DOHH2 (cell line): Measurements from ENCODE around the gene PATJ.

Source experiments
- H3F3A ChIP-seq: fragments of 200-600 bp; sonication (generic), shearing (Covaris generic); 2 replicates; pipeline ENCODE4 v1.6.0; 2016; ENCODE audit warnings: antibody characterized with exemption, mild to moderate bottlenecking; ENCODE audit not compliant: control insufficient read depth, insufficient read depth
- H3K27ac ChIP-seq: fragments of 200-600 bp; sonication (generic); 2 replicates; pipeline ENCODE4 v1.5.1; 2014; ENCODE audit warnings: low read depth, mild to moderate bottlenecking, low read length, moderate library complexity
- H3K27me3 ChIP-seq: fragments of 200-600 bp; sonication (generic); 2 replicates; pipeline ENCODE4 v1.6.1; 2014; ENCODE audit warnings: mild to moderate bottlenecking, low read length, mixed read lengths; ENCODE audit not compliant: control insufficient read depth
- H3K36me3 ChIP-seq: fragments of 200-600 bp; sonication (generic); 2 replicates; pipeline ENCODE4 v1.6.1; 2014; ENCODE audit warnings: mild to moderate bottlenecking, low read length, moderate library complexity, mixed read lengths; ENCODE audit not compliant: control insufficient read depth
- H3K4me1 ChIP-seq: fragments of 200-600 bp; sonication (generic); 2 replicates; pipeline ENCODE4 v1.6.1; 2014; ENCODE audit warnings: mild to moderate bottlenecking, low read length, mixed read lengths; ENCODE audit not compliant: control insufficient read depth
- H3K4me2 ChIP-seq: fragments of 200-600 bp; sonication (generic); 2 replicates; pipeline ENCODE4 v1.6.0; 2014; ENCODE audit warnings: mild to moderate bottlenecking, low read length, moderate library complexity
- H3K4me3 ChIP-seq: fragments of 200-600 bp; sonication (generic); 2 replicates; pipeline ENCODE4 v1.5.1; 2014; ENCODE audit warnings: mild to moderate bottlenecking, low read length, mixed read lengths
- H3K79me2 ChIP-seq: fragments of 200-600 bp; sonication (generic); 2 replicates; pipeline ENCODE4 v1.6.1; 2014; ENCODE audit warnings: mild to moderate bottlenecking, low read length, mixed read lengths; ENCODE audit not compliant: control insufficient read depth
- H3K9me2 ChIP-seq: fragments of 200-600 bp; sonication (generic); replicated peaks from 2 replicates; pipeline ENCODE4 v1.6.1; 2014; ENCODE audit warnings: mild to moderate bottlenecking, low read length, mixed read lengths; ENCODE audit not compliant: control insufficient read depth
- H3K9me3 ChIP-seq: fragments of 200-600 bp; sonication (generic); 2 replicates; pipeline ENCODE4 v1.6.1; 2014; ENCODE audit warnings: antibody characterized with exemption, low read length, mixed read lengths; ENCODE audit not compliant: control insufficient read depth, insufficient read depth
- H4K20me1 ChIP-seq: fragments of 200-600 bp; sonication (generic); 2 replicates; pipeline ENCODE4 v1.6.0; 2014; ENCODE audit warnings: low read depth, mild to moderate bottlenecking, antibody characterized with exemption, low read length, moderate library complexity; ENCODE audit not compliant: control insufficient read depth, insufficient read depth
- CTCF ChIP-seq: fragments of 200-600 bp; sonication (generic); IDR thresholded peaks from one replicate; pipeline ENCODE4 v1.5.1; 2014; ENCODE audit warnings: antibody characterized with exemption, mild to moderate bottlenecking, low read depth, low read length; ENCODE audit not compliant: poor library complexity, severe bottlenecking
- EZH2phosphoT487 ChIP-seq: fragments of 200-600 bp; sonication (generic); IDR thresholded peaks from 2 replicates; pipeline ENCODE4 v1.6.1; 2017; ENCODE audit warnings: borderline replicate concordance, mild to moderate bottlenecking, antibody characterized with exemption, low read length, moderate library complexity, mixed read lengths

The PATJ gene

DNA sequence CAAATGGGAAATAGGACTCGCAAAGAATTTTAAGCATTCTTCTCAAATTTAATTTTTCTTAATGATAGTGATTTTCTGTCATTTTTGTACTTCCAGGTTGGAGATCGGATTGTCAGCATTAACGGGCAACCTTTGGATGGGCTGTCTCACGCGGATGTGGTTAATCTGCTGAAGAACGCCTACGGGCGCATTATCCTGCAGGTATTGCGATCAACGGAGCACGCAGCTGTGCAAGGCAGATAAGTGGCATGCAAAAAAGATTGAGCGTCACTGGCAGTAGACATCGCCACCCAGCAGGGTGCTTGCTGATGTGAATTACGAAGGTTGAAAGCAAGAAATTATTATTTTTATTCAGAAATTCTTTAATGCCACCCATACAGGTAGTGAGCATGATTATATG is 386.5 kb downstream of the PATJ start:
- no peaks in the 10 kb centered on the region for H3K9me3 ChIP-seq
- H3K79me2 ChIP-seq: no peaks in the 10 kb centered on the region
- H3F3A ChIP-seq: no peaks in the 10 kb centered on the region
- no peak overlapping the region for H3K27ac ChIP-seq
- no peaks in the 10 kb centered on the region for H3K4me1 ChIP-seq
- no peaks in the 10 kb centered on the region for H3K36me3 ChIP-seq
- TF ChIP-seq EZH2phosphoT487: no peak
- TF ChIP-seq CTCF: no peak
- no peaks in the 10 kb centered on the region for H4K20me1 ChIP-seq
- H3K4me2 ChIP-seq: no peak overlapping the region
- H3K9me2 ChIP-seq: no peaks in the 10 kb centered on the region
- H3K27me3 ChIP-seq: no peaks in the 10 kb centered on the region
- no peak overlapping the region for H3K4me3 ChIP-seq

DNA sequence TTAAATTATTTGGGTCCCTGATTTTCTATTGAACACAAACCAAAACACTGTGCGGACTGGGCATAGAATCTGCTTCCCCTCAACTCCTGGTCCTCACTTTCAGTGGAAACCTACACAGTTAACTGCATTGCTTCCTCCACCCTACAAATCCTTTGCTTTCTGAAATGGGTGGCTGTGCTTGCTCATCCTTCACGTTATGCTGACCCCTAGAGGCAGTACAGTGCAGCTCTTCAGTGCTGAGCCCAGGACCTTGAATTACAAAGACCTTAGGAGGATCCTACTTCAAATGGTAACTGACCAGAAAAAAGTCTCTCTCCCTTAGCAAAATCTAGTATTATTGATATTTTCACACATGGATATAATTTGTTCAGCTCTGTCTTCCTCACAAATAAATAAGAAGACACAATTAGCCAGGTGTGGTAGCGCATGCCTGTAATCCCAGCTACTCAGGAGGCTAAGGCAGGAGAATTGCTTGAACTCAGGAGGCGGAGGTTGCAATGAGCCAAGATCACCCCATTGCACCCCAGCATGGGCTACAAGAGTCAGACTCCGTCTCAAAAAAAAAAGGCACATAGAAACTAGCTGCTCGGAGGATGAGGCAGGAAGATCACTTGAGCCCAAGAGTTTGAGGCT is 388.9 kb downstream of the PATJ start:
- no peaks in the 10 kb centered on the region for H3K9me2 ChIP-seq
- H3K4me3 ChIP-seq: no peak overlapping the region
- H3K4me2 ChIP-seq: no peak overlapping the region
- H3K79me2 ChIP-seq: no peaks in the 10 kb centered on the region
- no peaks in the 10 kb centered on the region for H3K4me1 ChIP-seq
- no peaks in the 10 kb centered on the region for H3K27me3 ChIP-seq
- TF ChIP-seq CTCF (peak; percentile 50), EZH2phosphoT487 (no peak)
- no peaks in the 10 kb centered on the region for H4K20me1 ChIP-seq
- H3K36me3 ChIP-seq: no peaks in the 10 kb centered on the region
- no peak overlapping the region for H3K27ac ChIP-seq
- no peaks in the 10 kb centered on the region for H3F3A ChIP-seq
- H3K9me3 ChIP-seq: no peaks in the 10 kb centered on the region

DNA sequence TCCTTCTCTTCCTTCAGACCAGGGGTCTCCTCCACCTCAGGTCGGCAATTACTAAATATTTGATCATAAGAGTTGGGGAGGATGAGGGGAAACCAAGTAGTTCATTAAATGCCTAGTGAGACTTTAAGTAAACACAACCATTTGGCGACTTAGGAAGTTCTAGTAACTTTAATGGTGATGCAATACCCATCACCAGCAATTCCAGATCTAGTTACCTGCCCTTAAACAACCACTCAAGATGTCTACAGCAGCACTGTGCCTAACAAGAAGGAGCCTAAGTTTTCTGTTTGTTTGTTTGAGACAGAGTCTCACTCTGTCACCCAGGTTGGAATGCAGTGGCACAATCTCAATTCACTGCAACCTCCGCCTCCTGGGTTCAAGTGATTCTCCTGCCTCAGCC is 395.7 kb downstream of the PATJ start:
- no peaks in the 10 kb centered on the region for H3K4me1 ChIP-seq
- TF ChIP-seq EZH2phosphoT487: no peak
- TF ChIP-seq CTCF: no peak

More for the DNA sequence above, 395.7 kb downstream of the PATJ start:
- Histone ChIP-seq H3K9me3 (no peaks in the 10 kb centered on the region), H3F3A (no peaks in the 10 kb centered on the region), H3K27me3 (no peaks in the 10 kb centered on the region), H4K20me1 (no peaks in the 10 kb centered on the region), H3K36me3 (no peaks in the 10 kb centered on the region), H3K27ac (no peak overlapping the region), H3K9me2 (no peaks in the 10 kb centered on the region), H3K4me3 (no peak overlapping the region), H3K4me2 (no peak overlapping the region), H3K79me2 (no peaks in the 10 kb centered on the region)
